SK-N-SH (cell line): Measurements from ENCODE around the gene SH3D19.

Experiments used
- CTCF ChIP-seq: fragments of 200-600 bp; sonication (generic); IDR thresholded peaks from 2 replicates; pipeline ENCODE4 v1.6.1; 2017; ENCODE audit warnings: antibody characterized with exemption, mild to moderate bottlenecking, moderate library complexity
- EZH2phosphoT487 ChIP-seq: fragments of 200-600 bp; sonication (generic); IDR thresholded peaks from 2 replicates; pipeline ENCODE4 v1.6.1; 2017; ENCODE audit warnings: low read depth, mixed run types, mild to moderate bottlenecking, antibody characterized with exemption, moderate library complexity, borderline replicate concordance
- GABPA ChIP-seq: IDR thresholded peaks from 2 replicates; pipeline ENCODE4 v1.4.0; 2012; ENCODE audit warnings: low read depth, mild to moderate bottlenecking
- RAD21 ChIP-seq: IDR thresholded peaks from 2 replicates; pipeline ENCODE4 v1.6.1; 2012; ENCODE audit warnings: mild to moderate bottlenecking, low read length
- RXRA ChIP-seq: IDR thresholded peaks from 2 replicates; pipeline ENCODE4 v1.4.0; 2012; ENCODE audit warnings: low read depth, mild to moderate bottlenecking, borderline replicate concordance

GRCh38 chr4:151174784-151175183, 150.6 kb downstream of the SH3D19 start:
- no peak for TF ChIP-seq CTCF
- no peak for TF ChIP-seq RXRA
- TF ChIP-seq RAD21, result no peak
- TF ChIP-seq GABPA, result no peak
- TF ChIP-seq EZH2phosphoT487, result no peak
